ENCODE measurements around the gene RCAN2. TPM values are rescaled to one million over a fixed set of nuclear protein-coding genes. Genes with fewer than 3 reads are reported as not detected.

The RCAN2 gene
- total RNA-seq, 1 experiment from 2014 or later = 0.44 TPM

GRCh38 chr6:46451343-46451742, 39.9 kb downstream of the RCAN2 start:
- no peak overlapping the region for H3K27ac ChIP-seq
- H3K4me1 ChIP-seq (replicated peaks; ENCODE audit: insufficient read depth) = no peaks in the 10 kb centered on the region
- no peak overlapping the region for H2AFZ ChIP-seq
- TF ChIP-seq EZH2 (IDR thresholded peaks at IDR 0.05; ENCODE audit: low read depth) (no peak), CTCF (conservative IDR thresholded peaks at IDR 0.05) (no peak)
- H3K4me2 ChIP-seq = no peak overlapping the region
- intact Hi-C loops (cut with micrococcal nuclease; ENCODE audit: unreplicated experiment) = no loop called here
- H3K36me3 ChIP-seq (ENCODE audit: low read depth) = no peaks in the 10 kb centered on the region
- H3K9me2 ChIP-seq (ENCODE audit: insufficient read depth) = no peaks in the 10 kb centered on the region
- H3K4me3 ChIP-seq = no peak overlapping the region
- BruUV-seq (replicated peaks) = no TSS peak
- no peaks in the 10 kb centered on the region for H4K20me1 ChIP-seq (ENCODE audit: insufficient read depth)
- H3F3A ChIP-seq (ENCODE audit: insufficient read depth, low read depth) = no peaks in the 10 kb centered on the region
- POLR2A ChIA-PET (ENCODE audit: unreplicated experiment) = interaction anchor here (0.6 kb wide), 1 partner anchor 50 kb away, joined by 5 read pairs; no protein-coding TSS in a partner anchor
- H3K79me2 ChIP-seq (ENCODE audit: low read depth) = no peaks in the 10 kb centered on the region
- CTCF ChIA-PET = no interaction called here
- H3K27me3 ChIP-seq (ENCODE audit: insufficient read depth, low read depth) = no peaks in the 10 kb centered on the region
- DNase-seq = no peak
- no peaks in the 10 kb centered on the region; the same call in 1 of the 2 replicates for H3K9me3 ChIP-seq (ENCODE audit: insufficient read depth, low read depth)

GRCh38 chr6:46444772-46445454, 46.3 kb downstream of the RCAN2 start:
- Histone ChIP-seq H3K36me3 (ENCODE audit: low read depth) (no peaks in the 10 kb centered on the region), H3K9me2 (ENCODE audit: insufficient read depth) (no peaks in the 10 kb centered on the region), H3K79me2 (ENCODE audit: low read depth) (no peaks in the 10 kb centered on the region), H3K4me3 (no peak overlapping the region), H3K9me3 (ENCODE audit: insufficient read depth, low read depth) (peaks cover 4% of the 10 kb centered on the region; the same call in 1 of the 2 replicates), H2AFZ (no peak overlapping the region), H3K27me3 (ENCODE audit: insufficient read depth, low read depth) (no peaks in the 10 kb centered on the region), H3K27ac (no peak overlapping the region), H3K4me2 (no peak overlapping the region), H4K20me1 (ENCODE audit: insufficient read depth) (no peaks in the 10 kb centered on the region), H3K4me1 (replicated peaks; ENCODE audit: insufficient read depth) (no peaks in the 10 kb centered on the region), H3F3A (ENCODE audit: insufficient read depth, low read depth) (no peaks in the 10 kb centered on the region)
- BruUV-seq (replicated peaks) = no TSS peak
- intact Hi-C loops (cut with micrococcal nuclease; ENCODE audit: unreplicated experiment) = no loop called here
- ChIA-PET CTCF (no interaction called here), POLR2A (ENCODE audit: unreplicated experiment) (no interaction called here)
- TF ChIP-seq CTCF (conservative IDR thresholded peaks at IDR 0.05) = no peak
- no peak for TF ChIP-seq EZH2 (IDR thresholded peaks at IDR 0.05; ENCODE audit: low read depth)
- no peak for DNase-seq

- no peaks in the 10 kb centered on the region for H3K79me2 ChIP-seq (ENCODE audit: low read depth)
- no TSS peak for BruUV-seq (replicated peaks)
- no peak for DNase-seq
- H3K4me3 ChIP-seq = no peak overlapping the region
- no peaks in the 10 kb centered on the region for H3K27me3 ChIP-seq (ENCODE audit: insufficient read depth, low read depth)
- intact Hi-C loops (cut with micrococcal nuclease; ENCODE audit: unreplicated experiment) = no loop called here
- ChIA-PET CTCF (no interaction called here), POLR2A (ENCODE audit: unreplicated experiment) (interaction anchor here (0.7 kb wide), 1 partner anchor 12 kb away, joined by 6 read pairs; no protein-coding TSS in a partner anchor)
- no peak overlapping the region for H2AFZ ChIP-seq
- TF ChIP-seq EZH2 (IDR thresholded peaks at IDR 0.05; ENCODE audit: low read depth) (no peak), CTCF (conservative IDR thresholded peaks at IDR 0.05) (no peak)
- no peaks in the 10 kb centered on the region for H3K4me1 ChIP-seq (replicated peaks; ENCODE audit: insufficient read depth)
- H3K27ac ChIP-seq = no peak overlapping the region
- H3K9me2 ChIP-seq (ENCODE audit: insufficient read depth) = no peaks in the 10 kb centered on the region
- H4K20me1 ChIP-seq (ENCODE audit: insufficient read depth) = no peaks in the 10 kb centered on the region
- no peaks in the 10 kb centered on the region for H3F3A ChIP-seq (ENCODE audit: insufficient read depth, low read depth)
- H3K9me3 ChIP-seq (ENCODE audit: insufficient read depth, low read depth) = peaks cover 4% of the 10 kb centered on the region; the same call in 1 of the 2 replicates
- H3K36me3 ChIP-seq (ENCODE audit: low read depth) = no peaks in the 10 kb centered on the region
- H3K4me2 ChIP-seq = no peak overlapping the region
These were observed 47.6 kb downstream of the RCAN2 start for GRCh38 chr6:46443623-46444022.

Measured in PC-9 (cell line).